HL-60 (cell line): ENCODE measurements around the gene RIPPLY2.

Experiments
- DNase-seq, 2 experiments: peaks; one replicate each; pipeline ENCODE4 v3.0.0-alpha.2; 2010 to 2020; ENCODE audit warnings: low read depth in 1 of 2, low spot score in 1 of 2
- H3K27ac ChIP-seq: fragments of 250-450 bp; sonication (Bioruptor Pico); replicated peaks from 2 replicates; pipeline ENCODE4 v1.5.1; 2020; ENCODE audit warnings: mild to moderate bottlenecking, moderate library complexity
- H3K27me3 ChIP-seq: fragments of 250-450 bp; sonication (Bioruptor Pico); 2 replicates; pipeline ENCODE4 v1.5.1; 2021; ENCODE audit warnings: mild to moderate bottlenecking, moderate library complexity; ENCODE audit not compliant: insufficient read depth, poor library complexity, severe bottlenecking
- H3K4me3 ChIP-seq: replicated peaks from 2 replicates; pipeline ENCODE4 v1.5.1; 2011; ENCODE audit warnings: mild to moderate bottlenecking, control low read depth, low read length; ENCODE audit not compliant: insufficient read depth
- CTCF ChIP-seq: IDR thresholded peaks from one replicate; pipeline ENCODE4 v1.5.1; 2011; ENCODE audit warnings: low read length, control low read depth, inconsistent platforms; ENCODE audit not compliant: insufficient read depth
- GABPA ChIP-seq: IDR thresholded peaks from 2 replicates; pipeline ENCODE4 v1.6.1; 2012; ENCODE audit warnings: low read depth
- POLR2AphosphoS5 ChIP-seq: IDR thresholded peaks from 2 replicates; pipeline ENCODE4 v1.6.1; 2012; ENCODE audit warnings: low read depth
- REST ChIP-seq: IDR thresholded peaks from 2 replicates; pipeline ENCODE4 v1.6.1; 2012; ENCODE audit warnings: low read depth; ENCODE audit not compliant: insufficient replicate concordance
- SPI1 ChIP-seq: IDR thresholded peaks from 2 replicates; pipeline ENCODE4 v1.6.1; 2012; ENCODE audit warnings: low read depth, mild to moderate bottlenecking, borderline replicate concordance

The RIPPLY2 gene

GRCh38 chr6:83824388-83824801, 28.8 kb upstream of the RIPPLY2 start:
- H3K27me3 ChIP-seq: no peaks in the 10 kb centered on the region
- H3K4me3 ChIP-seq: no peak overlapping the region
- H3K27ac ChIP-seq: no peak overlapping the region
- no peak for DNase-seq
- TF ChIP-seq REST (no peak), GABPA (no peak), SPI1 (no peak), CTCF (no peak), POLR2AphosphoS5 (no peak)

- no peaks in the 10 kb centered on the region for H3K27me3 ChIP-seq
- H3K27ac ChIP-seq: no peak overlapping the region
- H3K4me3 ChIP-seq: no peak overlapping the region
- TF ChIP-seq SPI1: no peak
- TF ChIP-seq CTCF: no peak
- no peak for TF ChIP-seq POLR2AphosphoS5
- no peak for TF ChIP-seq GABPA
- TF ChIP-seq REST: no peak
- no peak for DNase-seq
Measured at GRCh38 chr6:83824831-83825230, 28.3 kb upstream of the RIPPLY2 start.

GRCh38 chr6:83827050-83827449, 26.1 kb upstream of the RIPPLY2 start:
- no peaks in the 10 kb centered on the region for H3K27me3 ChIP-seq
- no peak overlapping the region for H3K27ac ChIP-seq
- DNase-seq: no peak
- no peak overlapping the region for H3K4me3 ChIP-seq
- TF ChIP-seq SPI1 (no peak), GABPA (no peak), CTCF (no peak), POLR2AphosphoS5 (no peak), REST (no peak)
